B cell (primary cell): ENCODE measurements around the gene PGLYRP3. TPM values are rescaled to one million over a fixed set of nuclear protein-coding genes. Genes with fewer than 3 reads are reported as not detected.

ENCODE experiments used
- ATAC-seq: fragments of 200-7000 bp; cut with Tn5 transposase; one replicate; pipeline ENCODE4 v1.10.0; 2021; ENCODE audit warnings: low read depth, mild to moderate bottlenecking, moderate number of reproducible peaks, moderate library complexity
- CTCF ChIA-PET: fragments of 350-600 bp; sonication (Branson Sonifier 250); formaldehyde crosslinking; loops from one replicate; lab custom pipeline; 2021; ENCODE audit warnings: antibody characterized with exemption, inconsistent platforms; lab: Charles Lee
- POLR2A ChIA-PET: fragments of 350-600 bp; sonication (Branson Sonifier 250); formaldehyde crosslinking; loops from one replicate; lab custom pipeline; 2021; ENCODE audit warnings: antibody characterized with exemption; lab: Charles Lee
- DNase-seq: peaks from one replicate; pipeline ENCODE4 v3.0.0; 2013
- H2AFZ ChIP-seq: 2 replicates; pipeline ENCODE4 v1.6.1; 2012; ENCODE audit warnings: mild to moderate bottlenecking, low read depth, low read length; ENCODE audit not compliant: insufficient read depth, poor library complexity, severe bottlenecking
- H3K27ac ChIP-seq, 2 donors: 1 replicate in 1 of 2; 2 replicates in 1 of 2; pipeline ENCODE4 v1.5.1; 2012 to 2013; ENCODE audit warnings: low read length in 2 of 2, mild to moderate bottlenecking in 2 of 2, moderate library complexity in 1 of 2
- H3K27me3 ChIP-seq, 4 experiments: fragments of 200-600 bp in 1 of 4; sonication (generic) in 1 of 4; replicated peaks in 1 of 4; 1 replicate in 2 of 4; 2 replicates in 2 of 4; pipeline versions ENCODE4 v1.6.1 to v1.7.0; 2013 to 2016; ENCODE audit warnings: low read length in 3 of 4, mild to moderate bottlenecking in 2 of 4, mixed read lengths in 1 of 4, moderate library complexity in 1 of 4; ENCODE audit not compliant: insufficient read depth in 4 of 4, control insufficient read depth in 3 of 4; ENCODE audit errors: control extremely low read depth in 1 of 4
- H3K36me3 ChIP-seq, 2 experiments: replicated peaks in 1 of 2; 1 replicate in 1 of 2; 2 replicates in 1 of 2; pipeline versions ENCODE4 v1.6.1 to v1.7.1; 2013; ENCODE audit warnings: low read length in 1 of 2; ENCODE audit not compliant: insufficient read depth in 2 of 2, control insufficient read depth in 1 of 2; ENCODE audit errors: control extremely low read depth in 1 of 2, extremely low read depth in 1 of 2
- H3K4me1 ChIP-seq, 2 donors: fragments of 200-600 bp in 1 of 2; sonication (generic) in 1 of 2; 1 replicate in 1 of 2; 2 replicates in 1 of 2; pipeline versions ENCODE4 v1.5.1 to v1.6.1; 2013 to 2017; ENCODE audit warnings: low read length in 2 of 2; ENCODE audit not compliant: control insufficient read depth in 2 of 2, insufficient read depth in 2 of 2
- H3K4me2 ChIP-seq: replicated peaks from 2 replicates; pipeline ENCODE3; 2012; ENCODE audit warnings: mild to moderate bottlenecking, low read depth, low read length; ENCODE audit not compliant: poor library complexity, severe bottlenecking
- H3K4me3 ChIP-seq, 5 experiments: fragments of 200-600 bp in 1 of 5; sonication (generic) in 1 of 5; 1 replicate in 3 of 5; 2 replicates in 2 of 5; pipeline versions ENCODE4 v1.5.1 to v1.7.0; 2011 to 2016; ENCODE audit warnings: low read length in 4 of 5, mild to moderate bottlenecking in 4 of 5, low read depth in 2 of 5, control low read depth in 1 of 5, moderate library complexity in 1 of 5; ENCODE audit not compliant: insufficient read depth in 1 of 5; ENCODE audit errors: control extremely low read depth in 1 of 5, extremely low read depth in 1 of 5
- H3K79me2 ChIP-seq: fragments of 200-600 bp; sonication (generic); one replicate; pipeline ENCODE4 v1.6.0; 2016; ENCODE audit warnings: low read length; ENCODE audit not compliant: control insufficient read depth, insufficient read depth
- H3K9ac ChIP-seq: fragments of 200-600 bp; sonication (generic); 2 replicates; pipeline ENCODE4 v1.6.1; 2017; ENCODE audit warnings: mild to moderate bottlenecking, low read length, moderate library complexity
- H3K9me3 ChIP-seq, 3 donors: one replicate each; pipeline versions ENCODE4 v1.6.1 to v1.7.1; 2013; ENCODE audit warnings: low read length in 2 of 3; ENCODE audit not compliant: control insufficient read depth in 2 of 3, insufficient read depth in 1 of 3; ENCODE audit errors: control extremely low read depth in 1 of 3
- H4K20me1 ChIP-seq: 2 replicates; pipeline ENCODE4 v1.6.0; 2012; ENCODE audit warnings: mild to moderate bottlenecking, low read length; ENCODE audit not compliant: insufficient read depth, control insufficient read depth, poor library complexity, severe bottlenecking
- H3K27ac Mint-ChIP-seq: one replicate; pipeline ENCODE4 v1.8.0; 2021; ENCODE audit warnings: mixed read lengths
- H3K27me3 Mint-ChIP-seq: one replicate; pipeline ENCODE4 v1.8.0; 2021; ENCODE audit warnings: mixed read lengths
- H3K4me1 Mint-ChIP-seq: one replicate; pipeline ENCODE4 v1.8.0; 2021; ENCODE audit warnings: mixed read lengths
- H3K4me3 Mint-ChIP-seq: one replicate; pipeline ENCODE4 v1.8.0; 2021; ENCODE audit warnings: mixed read lengths
- H3K9me3 Mint-ChIP-seq: one replicate; pipeline ENCODE4 v1.8.0; 2022; ENCODE audit warnings: mixed read lengths; ENCODE audit not compliant: insufficient read depth
- CTCF ChIP-seq: fragments of 200-600 bp; IDR thresholded peaks from one replicate; pipeline ENCODE4 v1.8.0; 2022; ENCODE audit warnings: antibody characterized with exemption, mild to moderate bottlenecking
- EZH2 ChIP-seq: IDR thresholded peaks from 2 replicates; pipeline ENCODE4 v1.6.1; 2012; ENCODE audit warnings: borderline replicate concordance, low read depth, mild to moderate bottlenecking, moderate library complexity, low read length; ENCODE audit not compliant: insufficient read depth, poor library complexity, severe bottlenecking
- WGBS: methylation state at CpG from one replicate; pipeline ENCODE4 v1.1.5; 2013; ENCODE audit warnings: missing lambda C conversion rate; ENCODE audit not compliant: insufficient coverage; 5-methylcytosine and 5-hydroxymethylcytosine counted together
- intact Hi-C: fragments of 100-400 bp; cut with micrococcal nuclease; formaldehyde crosslinking; loops from one replicate; pipeline ENCODE4 v1.10.0; 2022
- polyA plus RNA-seq: library from polyadenylated mRNA; depleted of rRNA; stranded (reverse); fragments of >200 nt; gene quantifications from 2 replicates; pipeline ENCODE4 v1.2.3, GENCODE V29; 2012
- total RNA-seq, 2 donors: library from RNA; stranded (reverse); fragments of 120-200 nt in 1 of 2; gene quantifications; 1 replicate in 1 of 2; 2 replicates in 1 of 2; pipeline versions ENCODE4 v1.2.3 to v1.2.4, GENCODE V29; 2013 to 2022

PGLYRP3 gene
- total and polyA plus RNA-seq, 2 donors (not counting 1 experiment from before 2014, with no cell fraction given) = not detected

DNA sequence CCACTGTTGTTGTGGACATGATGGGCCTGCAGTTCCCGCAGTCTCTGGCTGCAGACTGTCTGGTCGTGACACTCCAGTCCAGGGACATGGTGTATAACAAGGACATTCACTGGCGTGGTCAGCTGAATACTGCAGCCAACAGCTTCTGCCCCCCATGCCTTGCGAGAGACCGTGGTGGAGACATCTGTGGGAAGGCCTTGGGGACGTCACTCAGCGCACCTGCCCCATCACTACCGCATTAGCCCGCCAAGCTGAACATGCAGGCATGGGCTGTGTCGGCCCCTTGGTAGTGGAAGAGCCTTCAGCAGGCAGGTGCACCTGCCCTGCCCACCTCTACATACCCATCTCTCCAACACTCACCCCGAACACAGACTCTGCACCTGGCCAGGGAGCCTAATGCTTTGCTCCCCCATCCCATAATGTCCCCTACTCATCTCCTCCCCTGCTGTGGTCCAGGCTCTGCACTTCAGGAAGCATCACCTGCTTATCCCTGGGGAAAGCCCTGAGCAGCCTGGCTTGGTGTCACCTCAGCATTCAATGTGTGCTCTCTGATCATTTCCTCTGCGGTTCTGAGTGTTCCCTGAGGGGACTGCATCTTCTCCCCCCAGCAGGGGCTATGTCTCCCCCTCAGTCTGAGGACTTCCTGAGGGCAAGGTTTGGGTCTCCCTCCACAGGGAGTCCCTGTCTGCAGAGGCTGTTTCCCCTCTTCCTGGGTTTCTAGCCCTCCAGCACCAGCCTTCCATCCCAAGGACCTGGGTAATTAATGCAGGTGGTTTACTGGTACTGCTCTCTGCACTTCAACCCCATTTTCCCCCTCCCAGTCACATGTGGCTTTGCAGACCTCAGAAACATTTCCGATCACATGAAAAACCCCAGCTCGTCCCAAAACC is 32.7 kb upstream of the PGLYRP3 start:
- peaks cover 14 to 17% of the 10 kb centered on the region in 2 donors for H3K4me1 ChIP-seq
- no peak overlapping the region for H3K9ac ChIP-seq
- no peaks in the 10 kb centered on the region for H3K36me3 ChIP-seq
- no peaks in the 10 kb centered on the region for H3K79me2 ChIP-seq
- H3K4me3 ChIP-seq = no peak overlapping the region
- peaks cover 69% of the 10 kb centered on the region for H3K27me3 Mint-ChIP-seq
- ChIA-PET POLR2A (no interaction called here), CTCF (interaction anchor here (1.3 kb wide), 1 partner anchor 150 kb away, joined by 3 read pairs; no protein-coding TSS in a partner anchor)
- no peak overlapping the region for H2AFZ ChIP-seq
- intact Hi-C loops = no loop called here
- H3K9me3 ChIP-seq = no peaks in the 10 kb centered on the region
- peaks cover 23% of the 10 kb centered on the region for H3K4me1 Mint-ChIP-seq
- peaks cover 0 to 60% (median 24%) of the 10 kb centered on the region in 4 experiments for H3K27me3 ChIP-seq
- H3K4me3 Mint-ChIP-seq = no peak overlapping the region
- H4K20me1 ChIP-seq = no peaks in the 10 kb centered on the region
- 74% methylated on average over 12 of the region's 14 CpGs for WGBS
- TF ChIP-seq CTCF = no peak
- no peak for TF ChIP-seq EZH2
- H3K27ac ChIP-seq = no peak overlapping the region
- no peaks in the 10 kb centered on the region for H3K9me3 Mint-ChIP-seq
- no peak overlapping the region for H3K27ac Mint-ChIP-seq
- H3K4me2 ChIP-seq = peak overlapping the region; percentile 23
- ATAC-seq = no peak
- DNase-seq = no peak

DNA sequence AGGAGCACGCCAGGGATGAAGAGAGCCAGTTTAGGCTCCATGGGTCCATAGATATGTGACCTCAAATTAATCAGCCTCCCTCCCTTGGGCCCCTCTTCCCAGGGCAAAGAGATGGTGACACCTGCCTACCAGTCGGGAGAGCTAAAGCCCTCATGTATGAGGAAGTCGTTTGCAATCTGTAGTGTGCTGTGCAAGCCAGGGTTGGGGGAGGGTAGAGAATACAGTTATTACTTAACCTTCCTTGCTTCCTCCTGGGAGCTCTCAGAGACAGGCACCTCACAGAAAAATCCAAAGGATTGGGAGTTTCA is 31.9 kb upstream of the PGLYRP3 start:
- Mint-ChIP-seq H3K4me1 (peaks cover 23% of the 10 kb centered on the region), H3K9me3 (no peaks in the 10 kb centered on the region), H3K4me3 (no peak overlapping the region), H3K27ac (no peak overlapping the region), H3K27me3 (peaks cover 63% of the 10 kb centered on the region)
- intact Hi-C loops = no loop called here
- POLR2A ChIA-PET = no interaction called here
- DNase-seq (no peak), ATAC-seq (no peak)
- no peak overlapping the region for H3K4me3 ChIP-seq
- peaks cover 14 to 19% of the 10 kb centered on the region in 2 donors for H3K4me1 ChIP-seq
- no peak overlapping the region for H2AFZ ChIP-seq
- no peak overlapping the region for H3K27ac ChIP-seq
- no CpG with 5 or more reads among the region's 3 CpGs for WGBS
- no peak overlapping the region for H3K9ac ChIP-seq
- no peak overlapping the region for H3K4me2 ChIP-seq
- H4K20me1 ChIP-seq = no peaks in the 10 kb centered on the region
- H3K9me3 ChIP-seq = no peaks in the 10 kb centered on the region
- H3K27me3 ChIP-seq = peaks cover 0 to 67% (median 24%) of the 10 kb centered on the region in 4 experiments
- TF ChIP-seq CTCF (no peak), EZH2 (no peak)
- no peaks in the 10 kb centered on the region for H3K36me3 ChIP-seq
- H3K79me2 ChIP-seq = no peaks in the 10 kb centered on the region
- CTCF ChIA-PET = no interaction called here
